DMS 273 treated with DMSO at 0.1 percent for 48 hours (cell line): ENCODE data around the gene OR2AT4.
"Not testable (repeated sequence)": the region's sequence is repeated elsewhere in the genome, so short reads cannot be mapped to it uniquely, and the experiment has no call there.

ENCODE experiments used
- DNase-seq: peaks from one replicate; lab custom pipeline; 2025; lab: John Stamatoyannopoulos, UW

The OR2AT4 gene

GRCh38 chr11:75096456-75097172 lies at the start of gene OR2AT4:
TSS of gene OR2AT4 (minus strand) at chr11:75096876.
- DNase-seq = no peak

- DNase-seq = no peak
These were observed 49.4 kb upstream of the OR2AT4 start for GRCh38 chr11:75145972-75146519.

- DNase-seq = no peak
These were observed 48.7 kb upstream of the OR2AT4 start for GRCh38 chr11:75145196-75145971.

- no peak for DNase-seq
These were observed 48.0 kb upstream of the OR2AT4 start for GRCh38 chr11:75144716-75145014.

- DNase-seq = no peak
These were observed 46.7 kb upstream of the OR2AT4 start for GRCh38 chr11:75143420-75143731.

GRCh38 chr11:75142714-75143419 lies 46.2 kb upstream of the OR2AT4 start:
- DNase-seq = no peak

GRCh38 chr11:75141166-75141565 lies 44.5 kb upstream of the OR2AT4 start:
- DNase-seq = no peak

- no peak for DNase-seq
These were observed 43.8 kb upstream of the OR2AT4 start for GRCh38 chr11:75140269-75141138.

- DNase-seq = no peak
These were observed 39.0 kb upstream of the OR2AT4 start for GRCh38 chr11:75135651-75136050.

- no peak for DNase-seq
These were observed 38.5 kb upstream of the OR2AT4 start for GRCh38 chr11:75135021-75135650.

- no peak for DNase-seq
These were observed 37.3 kb upstream of the OR2AT4 start for GRCh38 chr11:75133976-75134375.

GRCh38 chr11:75132080-75132479 lies 35.4 kb upstream of the OR2AT4 start:
- DNase-seq = no peak

GRCh38 chr11:75126564-75126963 lies 29.9 kb upstream of the OR2AT4 start:
- no peak for DNase-seq

GRCh38 chr11:75118577-75118976 lies 21.9 kb upstream of the OR2AT4 start:
- DNase-seq = no peak

- no peak for DNase-seq
These were observed 17.8 kb upstream of the OR2AT4 start for GRCh38 chr11:75114465-75114864.

GRCh38 chr11:75113030-75113429 lies 16.4 kb upstream of the OR2AT4 start:
- no peak for DNase-seq

- no peak for DNase-seq
These were observed 15.5 kb upstream of the OR2AT4 start for GRCh38 chr11:75112200-75112599.

GRCh38 chr11:75107187-75107586 lies 10.5 kb upstream of the OR2AT4 start:
- no peak for DNase-seq

GRCh38 chr11:75105967-75106681 lies 9.4 kb upstream of the OR2AT4 start:
- not testable (repeated sequence) for DNase-seq

GRCh38 chr11:75105462-75105925 lies 8.8 kb upstream of the OR2AT4 start:
- no peak for DNase-seq
